NCI-H2196 treated with DMSO at 0.1 percent for 48 hours (cell line): ENCODE results near the gene SCAPER.
A peak's percentile ranks its signal among the peaks of the same experiment; 100 is the strongest.
"Not testable (repeated sequence)": the region's sequence is repeated elsewhere in the genome, so short reads cannot be mapped to it uniquely, and the experiment has no call there.

Experiments used
- DNase-seq: peaks from one replicate; lab custom pipeline; 2025; ENCODE audit not compliant: unreplicated experiment; lab: John Stamatoyannopoulos, UW

Gene SCAPER

DNA sequence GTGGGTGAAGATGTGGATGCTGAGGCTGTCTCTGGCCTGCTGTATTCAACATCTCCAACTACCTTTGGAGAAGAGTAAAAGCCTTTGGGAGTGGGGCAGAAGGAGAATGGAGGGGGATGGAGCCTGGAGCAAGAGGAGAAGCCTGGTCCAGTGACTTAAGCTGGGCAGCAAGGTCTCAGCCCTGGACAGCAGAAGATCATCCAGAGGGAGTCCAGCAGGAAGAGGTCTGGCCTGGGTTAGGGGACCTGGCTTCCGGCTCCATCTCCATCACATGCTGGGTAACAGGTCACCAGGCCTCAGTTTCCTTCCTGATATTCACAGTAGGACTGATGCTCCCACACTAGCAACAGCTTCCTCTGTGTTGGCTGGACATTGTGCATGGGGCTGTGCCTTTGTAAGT, 572.3 kb downstream of the SCAPER start:
- DNase-seq, result no peak

DNA sequence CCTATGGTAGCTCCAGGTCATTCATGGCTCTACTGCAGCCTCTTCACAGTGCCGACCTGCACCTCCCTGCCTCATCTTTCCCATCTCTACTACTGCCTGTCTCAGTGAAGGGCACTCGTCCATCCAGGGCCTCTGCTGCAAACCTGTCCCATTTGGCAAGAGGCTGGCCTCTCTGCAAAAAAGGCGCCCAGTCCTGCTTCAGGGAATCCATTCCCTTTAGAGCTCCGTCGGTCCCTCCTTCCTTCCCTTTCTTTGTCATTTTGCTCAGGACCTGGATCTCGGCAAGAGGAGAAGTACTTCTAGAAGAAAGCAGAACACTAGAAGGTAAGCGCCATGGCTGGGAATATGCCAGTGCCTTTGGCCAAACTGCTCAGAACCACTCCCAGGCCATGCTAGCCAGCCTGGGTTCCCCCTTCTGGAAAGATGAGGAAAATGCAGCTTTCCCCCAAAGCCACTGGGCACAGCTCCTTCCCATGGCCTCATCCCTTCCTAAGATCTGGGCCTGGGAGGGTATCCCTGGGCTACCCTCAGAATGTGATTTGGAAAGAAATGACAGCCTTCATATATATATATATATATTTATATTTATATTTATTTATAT, 575.0 kb downstream of the SCAPER start:
- no peak for DNase-seq

DNA sequence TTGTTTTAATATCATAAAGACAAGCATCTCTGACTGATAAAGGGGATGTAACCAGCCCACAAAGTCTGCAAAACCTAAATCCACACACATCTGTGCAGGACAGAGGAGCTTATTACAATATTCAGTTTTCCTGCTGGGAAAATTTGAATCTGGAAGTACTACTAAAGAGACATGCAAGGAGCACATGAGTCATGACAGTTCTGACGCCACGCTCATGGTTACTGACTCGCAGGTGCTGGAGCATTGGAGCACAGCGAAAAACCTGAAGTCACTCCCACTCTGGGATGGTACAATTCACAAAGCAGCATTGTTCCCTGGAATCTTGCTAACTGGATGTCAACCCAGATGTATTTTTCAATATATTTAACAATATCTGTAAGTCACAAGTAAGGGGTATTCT, 576.2 kb downstream of the SCAPER start:
- DNase-seq, result no peak

DNA sequence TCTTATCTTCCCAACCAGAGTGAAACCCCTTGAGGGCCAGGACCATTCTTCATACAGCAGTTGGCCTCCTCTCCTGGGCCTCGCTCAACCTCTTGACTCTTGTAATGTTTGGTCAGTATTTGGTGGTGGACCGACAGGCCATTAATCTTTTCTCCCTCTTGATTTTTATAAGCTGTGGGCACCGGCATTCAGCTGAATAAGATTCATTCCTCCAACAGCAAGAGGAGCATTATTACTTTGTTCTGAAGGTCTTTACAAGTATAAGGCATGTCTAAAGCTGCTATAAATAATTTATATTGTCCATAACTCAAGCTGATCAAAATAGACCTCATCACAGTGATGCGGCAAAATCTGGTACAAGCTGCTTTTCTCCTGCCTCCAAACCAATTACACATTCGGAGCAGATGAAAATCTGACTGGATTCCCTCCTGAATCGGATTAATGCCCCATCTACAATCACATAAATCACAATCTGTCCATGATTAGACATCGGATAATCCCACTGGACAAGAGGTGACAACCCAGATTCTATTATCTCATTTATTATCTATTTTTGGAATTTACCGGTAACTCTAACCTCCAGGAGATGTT, 576.9 kb downstream of the SCAPER start:
- DNase-seq, result no peak

DNA sequence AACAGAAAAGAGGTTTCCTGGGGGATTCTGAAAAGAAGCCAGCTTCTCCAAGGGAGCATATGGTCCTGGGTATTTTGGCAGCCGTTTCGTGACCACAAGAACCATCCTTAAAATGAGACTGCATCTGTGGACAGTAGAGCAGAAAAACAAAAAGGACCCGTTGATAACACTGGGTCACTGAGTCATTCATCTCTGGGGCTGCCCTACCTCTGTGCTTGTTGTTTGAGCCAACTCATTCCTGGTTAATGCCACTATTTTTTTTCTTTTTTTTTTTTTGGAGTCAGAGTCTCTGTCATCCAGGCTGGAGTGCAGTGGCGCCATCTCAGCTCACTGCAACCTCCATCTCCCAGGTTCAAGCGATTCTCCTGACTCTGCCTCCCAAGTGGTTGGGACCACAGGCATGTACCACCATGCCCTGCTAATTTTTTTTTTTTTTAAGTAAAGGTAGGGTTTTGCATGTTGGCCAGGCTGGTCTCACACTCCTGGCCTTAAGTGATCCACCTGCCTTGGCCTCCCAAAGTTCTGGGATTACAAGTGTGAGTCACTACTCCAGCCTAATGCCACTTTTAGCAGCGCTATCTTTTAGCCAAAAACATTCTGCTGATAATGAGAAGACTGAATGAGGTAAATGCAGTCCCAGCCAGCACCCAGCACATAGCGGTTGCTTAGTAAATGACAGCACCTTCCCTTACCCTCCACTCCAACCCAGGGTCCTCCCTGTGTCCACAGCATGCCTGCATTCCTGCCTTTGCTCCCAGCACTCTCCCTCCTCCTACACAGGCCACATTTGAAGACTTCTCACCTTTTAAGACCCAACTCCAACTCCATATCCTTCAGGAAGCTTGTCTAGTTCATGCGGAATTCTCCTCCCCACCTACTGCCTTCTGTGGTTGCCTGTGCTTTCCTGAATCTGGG, 577.7 kb downstream of the SCAPER start:
- DNase-seq, result no peak

DNA sequence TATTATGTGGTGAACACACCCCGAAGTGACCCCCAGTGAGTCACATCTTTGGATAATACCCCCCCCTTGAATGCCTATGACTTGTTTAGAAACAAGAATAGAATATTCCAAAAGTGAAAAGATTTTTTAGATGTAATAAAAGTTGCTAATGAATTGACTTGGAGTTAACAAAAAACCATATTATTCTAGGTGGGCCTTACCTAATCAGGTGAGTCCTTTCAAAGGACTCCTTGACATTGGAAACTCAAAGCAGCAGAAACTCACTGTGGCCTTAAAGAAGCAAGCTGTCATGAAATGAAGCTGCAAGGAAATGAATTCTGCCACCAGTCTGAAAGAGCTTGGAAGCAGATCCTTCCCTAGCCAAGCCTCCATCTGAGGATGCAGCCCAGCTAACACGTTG, 579.4 kb downstream of the SCAPER start:
- no peak for DNase-seq

DNA sequence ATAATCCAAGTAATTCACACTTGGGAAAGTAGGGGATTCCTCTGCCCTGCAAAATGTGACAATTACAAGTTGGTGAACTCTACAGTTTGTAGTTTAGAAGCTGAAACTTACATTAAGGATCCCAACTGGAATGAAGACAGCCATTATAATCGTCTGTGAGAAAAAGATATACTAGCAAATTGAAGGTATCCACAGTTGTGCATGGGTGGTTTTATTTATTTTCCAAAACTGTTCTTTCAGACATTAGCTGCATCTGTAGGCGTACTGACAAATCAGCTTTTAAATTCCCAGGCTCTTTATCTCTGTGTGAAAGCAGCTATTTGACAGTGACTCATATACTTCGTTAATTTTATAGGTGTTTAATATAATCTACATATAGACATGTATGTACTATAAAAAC, 581.1 kb downstream of the SCAPER start:
- DNase-seq, result no peak

DNA sequence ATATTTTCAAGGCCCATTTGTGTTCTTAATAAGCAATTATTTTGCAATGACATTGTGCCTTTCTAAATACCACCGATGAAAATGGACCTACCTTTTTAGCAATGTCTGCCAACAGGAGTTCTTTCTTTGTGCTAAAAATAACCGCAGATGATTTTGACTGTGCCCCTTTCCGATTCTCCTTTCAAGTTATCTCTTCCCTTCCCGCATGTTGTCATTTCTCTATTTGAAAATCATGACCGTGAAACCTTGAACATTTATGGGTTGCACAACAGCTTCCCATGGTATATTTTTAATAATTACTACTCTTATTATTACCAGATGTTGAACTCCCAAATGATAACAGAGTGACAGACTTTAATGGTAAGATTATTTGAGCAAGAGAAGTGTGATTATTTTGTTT, 583.5 kb downstream of the SCAPER start:
- no peak for DNase-seq

DNA sequence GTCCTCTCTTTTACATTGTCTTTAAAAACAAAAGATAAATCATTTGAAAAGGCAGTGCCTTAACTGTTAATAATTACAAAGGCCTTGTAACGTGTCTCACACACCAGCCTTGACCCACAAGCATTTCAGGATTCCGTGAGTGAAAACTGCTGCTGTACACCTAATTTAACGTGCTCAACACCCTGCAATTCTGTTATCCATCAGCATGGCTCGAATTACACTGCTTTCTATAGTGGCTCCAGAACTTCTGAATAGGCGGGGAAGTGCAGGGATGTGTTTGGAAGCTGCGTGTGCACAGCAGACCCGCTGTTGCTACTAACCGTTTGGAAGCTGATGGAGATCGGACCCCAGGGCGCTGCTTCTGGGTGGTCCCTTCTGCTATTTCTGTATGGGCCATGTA, 584.0 kb downstream of the SCAPER start:
- DNase-seq, result no peak

DNA sequence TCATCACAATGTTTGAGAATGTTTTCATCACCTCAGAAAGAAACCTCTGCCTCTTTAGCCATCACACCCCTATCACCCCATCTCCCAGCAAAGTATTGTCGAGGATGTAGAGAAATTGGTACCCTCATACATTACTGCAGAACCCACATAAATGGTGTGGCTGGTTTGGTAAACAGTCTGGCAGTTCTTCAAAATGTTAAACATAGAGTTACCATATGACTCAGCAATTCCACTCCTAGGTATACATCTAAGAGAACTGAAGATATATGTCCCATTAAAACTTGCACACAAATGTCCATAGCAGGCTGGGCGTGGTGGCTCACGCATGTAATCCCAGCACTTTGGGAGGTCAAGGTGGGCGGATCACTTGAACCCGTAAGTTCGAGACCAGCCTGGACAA, 585.1 kb downstream of the SCAPER start:
- no peak for DNase-seq

DNA sequence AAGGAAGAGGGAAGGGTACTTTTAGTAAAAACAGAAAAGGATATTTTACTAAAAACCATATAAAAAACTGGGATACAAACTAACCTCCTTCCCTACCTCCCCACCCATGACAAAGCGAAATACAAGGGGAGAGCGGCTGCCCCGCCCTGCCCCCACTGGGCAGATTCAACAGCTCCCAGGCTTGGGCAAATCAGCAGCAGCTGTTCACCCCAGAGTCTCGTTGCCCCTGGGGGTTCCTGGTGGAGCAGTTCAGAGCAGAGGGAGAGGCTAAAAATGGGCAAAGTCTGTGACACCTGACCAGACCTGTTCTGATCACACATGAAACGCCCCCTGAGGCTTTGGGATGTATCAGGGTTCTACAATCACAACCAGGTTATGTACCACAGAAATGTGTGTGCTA, 591.4 kb downstream of the SCAPER start:
- DNase-seq, result no peak

DNA sequence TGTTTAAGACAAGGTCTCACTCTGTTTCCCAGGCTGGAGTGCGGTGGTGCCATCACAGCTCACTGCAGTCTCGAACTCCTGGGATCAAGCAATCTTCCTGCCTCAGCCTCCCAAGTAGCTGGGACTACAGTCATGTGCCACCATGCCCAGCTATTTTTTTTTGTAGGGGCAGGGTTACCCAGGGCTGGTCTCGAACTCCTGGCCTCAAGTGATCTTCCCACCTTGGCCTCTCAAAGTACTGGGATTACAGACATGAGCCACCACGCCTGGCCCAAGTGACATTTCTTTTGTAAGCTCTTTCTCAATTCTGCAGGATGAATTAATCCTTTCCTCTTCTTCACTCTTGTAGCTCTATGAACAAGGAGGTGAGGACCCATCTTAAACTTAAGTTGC, 592.0 kb downstream of the SCAPER start:
- not testable (repeated sequence) for DNase-seq

DNA sequence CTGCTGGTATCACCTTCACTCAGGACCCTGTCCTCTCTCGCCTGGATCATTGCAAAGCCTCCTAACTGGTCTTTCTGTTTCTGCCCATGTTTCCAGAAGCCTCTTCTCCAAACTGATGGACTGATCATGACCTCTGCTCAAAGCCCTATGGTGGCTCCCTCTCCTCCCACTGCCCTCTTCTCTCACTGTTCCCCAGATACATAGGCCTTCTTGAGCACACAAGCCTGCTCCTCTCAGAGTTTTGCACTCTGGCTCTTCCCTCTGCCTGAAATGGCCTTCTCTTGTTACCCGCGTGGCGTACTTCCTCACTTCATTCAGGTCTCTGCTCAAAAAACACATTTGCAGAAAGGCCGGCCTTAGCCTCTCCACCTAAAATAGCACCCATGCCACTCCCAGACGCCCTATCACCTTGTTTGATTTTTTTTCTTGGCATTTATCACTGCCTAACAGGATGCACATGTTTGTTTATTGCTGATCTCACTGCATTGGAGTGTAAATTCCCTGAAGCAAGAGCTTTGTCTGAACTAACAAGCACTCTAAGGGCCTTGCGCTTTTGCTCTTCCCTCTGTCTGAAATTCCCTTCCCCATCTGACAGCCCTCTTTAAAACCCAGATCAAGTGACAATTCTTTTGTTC, 592.5 kb downstream of the SCAPER start:
- DNase-seq, result peak; percentile 49

DNA sequence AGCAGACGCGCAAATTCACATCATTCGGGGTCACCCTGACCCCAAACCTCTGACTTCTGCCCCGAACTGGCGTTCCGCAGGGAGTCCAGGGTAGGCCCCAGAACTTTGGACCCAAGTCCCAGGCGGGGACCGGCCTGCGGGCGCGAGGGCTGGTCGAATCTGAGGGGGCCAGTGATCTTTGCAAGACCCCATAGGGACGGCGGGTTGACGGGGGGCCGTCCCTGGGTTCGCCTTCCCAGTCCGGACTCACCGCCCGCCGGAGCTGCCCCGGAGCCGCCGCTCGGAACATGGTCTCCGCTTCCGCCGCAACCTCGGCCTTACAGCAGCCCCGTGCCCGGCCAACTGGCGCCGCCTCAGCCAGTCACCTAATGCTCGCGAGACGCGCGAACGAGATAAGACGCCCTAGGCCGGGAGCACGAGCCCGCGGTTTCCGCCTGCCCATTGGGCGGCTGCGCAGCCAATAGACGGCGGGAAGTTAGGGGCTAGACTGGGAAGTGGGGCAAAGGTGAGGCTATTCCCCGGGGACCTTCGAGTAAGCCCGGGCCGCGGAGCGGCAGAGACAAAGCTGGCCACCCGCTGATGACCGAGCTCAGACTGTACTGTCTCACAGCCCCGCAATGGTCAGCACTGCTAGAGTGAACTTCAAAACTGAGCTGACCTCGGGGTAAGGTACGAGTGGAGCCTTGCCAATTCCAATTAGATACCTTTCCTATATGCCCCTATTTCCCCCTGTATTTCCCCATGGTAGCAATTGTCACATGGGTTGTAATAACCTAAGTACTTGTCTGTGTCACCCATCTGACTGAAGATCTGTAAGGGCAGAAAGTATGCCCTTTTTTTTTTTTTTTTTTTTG, 593.8 kb downstream of the SCAPER start, which contains the start of gene ETFA:
TSS of gene ETFA (minus strand) at position 370 of the 854 bp plus-strand sequence. CDS start at position 289, 81 bp downstream.
- DNase-seq, result peak; percentile 72

DNA sequence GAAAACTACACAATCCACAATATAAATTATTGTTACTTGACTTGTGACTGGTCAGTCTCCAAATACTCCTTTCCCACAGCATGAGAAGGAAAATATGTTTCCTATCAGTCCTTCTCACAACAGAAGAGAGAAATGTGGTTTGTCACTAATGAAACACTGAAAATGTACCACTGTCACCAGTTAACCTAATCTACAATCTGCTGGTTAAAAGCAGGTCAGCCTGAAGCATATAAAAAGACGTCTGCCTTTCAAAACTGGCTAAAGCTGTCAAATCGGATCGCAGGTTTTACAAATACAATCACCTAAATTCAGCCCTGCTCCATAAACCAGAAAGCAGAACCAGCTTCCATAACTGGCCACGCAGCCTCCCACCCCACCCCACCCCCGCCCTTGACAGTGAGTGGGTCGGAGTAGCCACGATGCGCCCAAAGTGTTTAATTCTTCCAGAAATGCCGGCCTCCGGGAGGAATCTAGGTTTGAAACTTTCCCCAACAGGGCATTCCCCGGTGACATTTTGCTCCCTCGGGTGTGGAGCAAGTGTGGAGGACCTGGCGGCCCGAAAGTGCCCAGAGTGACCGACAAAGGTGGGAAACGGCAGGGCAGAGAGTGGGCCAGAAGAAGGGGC, 594.6 kb downstream of the SCAPER start:
- no peak for DNase-seq

DNA sequence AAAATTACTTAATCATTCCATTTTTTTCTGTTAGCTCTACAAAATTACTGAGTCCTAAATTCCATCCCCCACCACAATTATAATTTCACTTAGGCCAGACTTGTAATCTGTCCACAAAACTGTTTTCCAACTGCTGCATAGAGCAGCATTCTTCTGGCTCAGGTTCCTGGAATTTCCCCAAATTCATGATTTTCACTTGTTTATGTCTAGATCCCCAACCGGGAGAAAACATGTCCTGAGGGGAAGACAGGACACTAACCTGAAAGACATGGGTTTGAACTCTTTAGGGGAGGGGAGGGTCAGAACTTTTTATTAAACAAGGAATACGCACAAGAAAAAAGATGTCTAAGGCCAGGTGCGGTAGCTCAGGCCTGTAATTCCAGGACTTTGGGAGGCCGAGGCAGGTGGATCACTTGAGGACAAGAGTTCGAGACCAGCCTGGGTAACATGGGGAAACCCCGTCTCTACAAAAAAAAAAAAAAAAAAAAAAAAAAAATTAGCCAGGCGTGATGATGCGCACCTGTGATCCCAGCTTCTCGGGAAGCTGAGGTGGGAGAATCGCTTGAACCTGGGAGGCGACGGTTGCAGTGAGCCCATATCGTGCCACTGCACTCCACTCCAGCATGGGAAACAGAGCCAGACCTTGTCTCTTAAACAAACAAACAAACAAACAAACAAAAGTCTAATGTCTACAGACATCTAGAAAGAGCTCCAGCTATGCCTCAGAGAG, 595.4 kb downstream of the SCAPER start:
- DNase-seq, result no peak

DNA sequence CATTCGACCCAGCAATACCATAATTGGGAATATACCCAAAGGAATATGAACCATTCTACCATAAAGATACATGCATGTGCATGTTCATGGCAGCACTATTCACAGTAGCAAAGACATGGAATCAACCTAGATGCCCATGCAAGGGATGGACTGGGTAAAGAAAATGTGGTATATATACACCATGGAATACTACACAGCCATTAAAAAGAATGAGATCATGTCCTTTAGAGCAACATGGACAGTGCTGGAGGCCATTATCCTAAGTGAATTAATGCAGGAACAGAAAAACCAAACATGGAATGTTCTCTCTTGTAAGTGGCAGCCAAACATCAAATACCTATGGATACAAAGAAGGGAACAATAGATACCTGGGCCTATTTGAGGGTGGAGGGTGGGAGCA, 601.2 kb downstream of the SCAPER start:
- DNase-seq, result no peak

DNA sequence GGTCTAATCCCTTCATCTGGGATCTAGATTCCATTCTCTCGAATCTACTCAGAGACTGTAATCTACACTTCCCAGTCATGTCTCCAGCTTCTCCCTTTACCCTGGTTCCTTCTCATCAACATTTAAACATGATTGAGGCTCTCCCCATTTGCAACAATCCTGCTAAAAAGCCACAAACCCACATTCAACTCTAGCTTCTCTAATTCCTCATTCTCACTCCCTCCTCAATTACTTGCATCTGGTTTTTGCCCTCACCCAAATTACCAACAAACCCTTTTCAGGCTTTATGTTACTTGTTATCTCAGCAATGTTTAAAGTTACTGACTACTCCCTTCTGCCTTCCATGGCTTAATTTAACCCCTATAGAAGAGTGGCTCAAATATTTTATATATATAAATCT, 605.4 kb downstream of the SCAPER start:
- no peak for DNase-seq

DNA sequence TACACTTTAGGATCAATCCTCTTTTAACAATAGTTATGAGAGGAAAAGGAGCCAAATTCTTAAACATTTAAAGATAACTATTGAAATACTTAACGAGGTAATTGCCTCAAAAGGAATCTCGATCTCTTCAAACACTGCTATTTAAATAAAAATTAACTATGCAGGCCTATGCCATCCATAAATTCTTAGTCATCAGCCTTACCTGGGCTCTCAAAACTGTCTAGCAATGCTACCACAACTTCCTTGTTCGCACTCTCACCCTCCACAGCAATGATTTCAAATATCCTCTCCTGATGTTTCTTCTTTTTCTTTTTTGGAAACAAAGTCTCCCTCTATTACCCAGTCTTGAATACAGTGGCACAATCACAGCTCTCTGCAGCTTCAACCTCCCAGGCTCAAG, 606.2 kb downstream of the SCAPER start:
- no peak for DNase-seq

DNA sequence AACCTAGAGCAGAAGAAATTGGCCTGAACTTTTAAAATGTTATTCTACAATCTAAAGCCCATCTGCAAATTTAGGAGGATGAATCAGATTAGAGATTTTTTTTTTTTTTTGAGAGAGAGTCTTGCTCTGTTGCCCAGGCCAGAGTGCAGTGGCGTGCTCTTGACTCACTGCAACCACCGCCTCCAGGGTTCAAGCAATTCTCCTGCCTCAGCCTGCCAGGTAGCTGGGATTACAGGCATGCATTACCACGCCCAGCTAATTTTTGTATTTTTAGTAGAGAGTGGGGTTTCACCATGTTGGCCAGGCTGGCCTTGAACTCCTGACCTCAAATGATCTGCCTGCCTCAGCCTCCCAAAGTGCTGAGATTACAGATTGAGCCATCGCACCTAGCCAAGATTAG, 607.2 kb downstream of the SCAPER start:
- not testable (repeated sequence) for DNase-seq
